RPMI7951 (cell line): ENCODE results near the gene SUGT1. TPM values are rescaled to one million over a fixed set of nuclear protein-coding genes. Genes with fewer than 3 reads are reported as not detected.

Experiments
- DNase-seq: peaks from one replicate; pipeline ENCODE4 v3.0.0-alpha.2; 2012; ENCODE audit warnings: low read depth
- total RNA-seq: library from RNA; depleted of rRNA; stranded (reverse); fragments of >200 nt; shearing (Covaris generic); gene quantifications from 2 replicates; pipeline ENCODE4 v1.2.3, GENCODE V29; 2014; rRNA removed

Gene SUGT1
- total RNA-seq, 1 experiment from 2014 or later = 36.2 TPM

GRCh38 chr13:52737965-52738364, 85.3 kb downstream of the SUGT1 start:
- DNase-seq = no peak

GRCh38 chr13:52738719-52739467, 86.3 kb downstream of the SUGT1 start:
- no peak for DNase-seq

GRCh38 chr13:52739468-52740071, 86.9 kb downstream of the SUGT1 start, which contains the start of gene CNMD:
TSS of gene CNMD (minus strand) at chr13:52739820. CDS start at chr13:52739701, 119 bp downstream.
- DNase-seq = no peak

GRCh38 chr13:52743569-52743968, 90.9 kb downstream of the SUGT1 start:
- no peak for DNase-seq

- no peak for DNase-seq
Observed at GRCh38 chr13:52743988-52744387, 91.4 kb downstream of the SUGT1 start.

- no peak for DNase-seq
Observed at GRCh38 chr13:52744842-52745375, 92.3 kb downstream of the SUGT1 start.

GRCh38 chr13:52746141-52746540, 93.5 kb downstream of the SUGT1 start:
- DNase-seq = no peak

- no peak for DNase-seq
Observed at GRCh38 chr13:52749419-52749818, 96.8 kb downstream of the SUGT1 start.

Other genes with a start within 250 kb of the SUGT1 start
- 2.8 and 3.5 TPM in 2 replicates for gene THSD1, start 246.7 kb upstream of the SUGT1 start, total RNA-seq
- gene VPS36, start 202.2 kb upstream of the SUGT1 start, total RNA-seq = 16.1 and 24.4 TPM in 2 replicates
- 81.0 and 110 TPM in 2 replicates for gene CKAP2, start 197.4 kb upstream of the SUGT1 start, total RNA-seq
- gene HNRNPA1L2, start 10.4 kb upstream of the SUGT1 start, total RNA-seq = 1.4 and 2.2 TPM in 2 replicates
- not detected in 2 replicates for gene CNMD, start 87.0 kb downstream of the SUGT1 start, total RNA-seq
- not detected in 2 replicates for gene PCDH8, start 195.8 kb downstream of the SUGT1 start, total RNA-seq